Measurements from ENCODE around the gene S1PR1.

DNA sequence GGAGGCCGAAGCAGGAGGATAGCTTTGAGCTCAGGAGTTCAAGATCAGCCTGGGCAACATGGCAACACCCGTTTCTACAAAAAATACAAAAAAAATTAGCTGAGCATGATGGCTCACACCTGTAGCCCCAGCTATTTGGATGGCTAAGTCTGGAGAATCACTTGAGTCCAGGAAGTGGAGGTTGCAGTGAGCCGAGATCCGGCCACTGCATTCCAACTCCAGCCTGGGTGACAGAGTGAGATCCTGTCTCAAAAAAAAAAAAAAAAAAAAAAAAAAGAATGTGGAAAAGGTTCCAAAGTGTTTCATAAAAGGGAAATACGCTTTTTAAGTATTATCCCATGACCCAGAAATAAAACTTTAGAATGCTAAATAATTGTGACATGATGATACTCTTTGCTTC lies 8.0 kb downstream of the S1PR1 start:
- no peak for TF ChIP-seq FOXK2 (IDR thresholded peaks at IDR 0.05)
- no peak for TF ChIP-seq TARDBP (IDR thresholded peaks at IDR 0.05)
- TF ChIP-seq HDGF (IDR thresholded peaks at IDR 0.05; ENCODE audit: borderline replicate concordance) = no peak
- TF ChIP-seq BHLHE40 (IDR thresholded peaks at IDR 0.05; ENCODE audit: borderline replicate concordance) = no peak
- no peak for TF ChIP-seq SP1 (IDR thresholded peaks at IDR 0.05)

All from HEK293T (cell line).